HCT116 (cell line): ENCODE results near the gene SP9. TPM values are rescaled to one million over a fixed set of nuclear protein-coding genes. Genes with fewer than 3 reads are reported as not detected.

Experiments used
- ATAC-seq: fragments of 200-7000 bp; cut with Tn5 transposase; 2 replicates; pipeline ENCODE4 v1.9.1; 2020; ENCODE audit warnings: mild to moderate bottlenecking, moderate library complexity
- BruUV-seq: library from RNA; stranded (reverse); fragments of 400-500 nt; replicated peaks from 2 replicates; lab custom pipeline; 2021; lab: Mats Ljungman, UMichigan
- CTCF ChIA-PET: fragments of 300-600 bp; sonication (Branson Sonifier 250); formaldehyde crosslinking; loops from one replicate; lab custom pipeline; 2021; ENCODE audit warnings: antibody characterized with exemption; lab: Charles Lee
- POLR2A ChIA-PET: fragments of 300-600, 350-600 bp; sonication (Branson Sonifier 250); formaldehyde crosslinking; loops from one replicate; lab custom pipeline; 2021; ENCODE audit warnings: antibody characterized with exemption; lab: Charles Lee
- RAD21 ChIA-PET, 2 experiments: fragments of 300-600 bp; sonication (Branson Sonifier 250); formaldehyde crosslinking; loops; one replicate each; lab custom pipeline; 2023; ENCODE audit warnings: low total read pairs in 2 of 2; ENCODE audit not compliant: uncharacterized antibody in 2 of 2, unreplicated experiment in 2 of 2, low non-redundant PET in 1 of 2; lab: Charles Lee
- DNase-seq: peaks from one replicate; pipeline ENCODE4 v3.0.0-alpha.2; 2010; ENCODE audit warnings: low read depth, low spot score
- H2AFZ ChIP-seq: fragments of 200-600 bp; shearing (Covaris generic), sonication (generic); 2 replicates; pipeline ENCODE4 v1.6.1; 2017; ENCODE audit warnings: low read depth, mixed run types, mixed read lengths, antibody characterized with exemption, low read length; ENCODE audit not compliant: poor library complexity, severe bottlenecking
- H3K27ac ChIP-seq: 2 replicates; pipeline ENCODE4 v1.5.1; 2012; ENCODE audit warnings: low read depth, low read length
- H3K27me3 ChIP-seq: fragments of 200-600 bp; sonication (generic); 2 replicates; pipeline ENCODE4 v1.6.1; 2016; ENCODE audit warnings: mixed run types, low read length, mixed read lengths; ENCODE audit not compliant: insufficient read depth
- H3K36me3 ChIP-seq, 2 experiments: fragments of 200-500 bp in 1 of 2; fragments of 200-600 bp in 1 of 2; sonication (Bioruptor generic) in 1 of 2; sonication (generic) in 1 of 2; 2 replicates each; pipeline versions ENCODE4 v1.5.1 to v1.6.1; 2014 to 2016; ENCODE audit warnings: low read length in 2 of 2, inconsistent platforms in 1 of 2, mixed read lengths in 1 of 2, mixed run types in 1 of 2; ENCODE audit not compliant: insufficient read depth in 2 of 2, control insufficient read depth in 1 of 2
- H3K4me1 ChIP-seq, 2 experiments: fragments of 200-600 bp in 1 of 2; sonication (generic) in 1 of 2; 2 replicates each; pipeline versions ENCODE4 v1.5.1 to v1.6.1; 2012 to 2017; ENCODE audit warnings: low read length in 2 of 2, inconsistent platforms in 1 of 2, mild to moderate bottlenecking in 1 of 2, mixed read lengths in 1 of 2, mixed run types in 1 of 2, moderate library complexity in 1 of 2; ENCODE audit not compliant: insufficient read depth in 2 of 2, control insufficient read depth in 1 of 2
- H3K4me2 ChIP-seq: fragments of 200-600 bp; sonication (generic); 2 replicates; pipeline ENCODE4 v1.6.1; 2017; ENCODE audit warnings: mixed run types, low read length, mixed read lengths
- H3K4me3 ChIP-seq, 2 experiments: fragments of 200-600 bp in 1 of 2; sonication (generic) in 1 of 2; replicated peaks in 1 of 2; 2 replicates each; pipeline ENCODE4 v1.5.1; 2011 to 2016; ENCODE audit warnings: low read length in 2 of 2, control low read depth in 1 of 2, low read depth in 1 of 2, mild to moderate bottlenecking in 1 of 2, mixed read lengths in 1 of 2, mixed run types in 1 of 2
- H3K79me2 ChIP-seq: fragments of 200-600 bp; sonication (generic); 2 replicates; pipeline ENCODE4 v1.6.1; 2017; ENCODE audit warnings: mild to moderate bottlenecking, mixed run types, low read length, moderate library complexity, mixed read lengths; ENCODE audit not compliant: insufficient read depth
- H3K9ac ChIP-seq: fragments of 200-600 bp; sonication (generic); 2 replicates; pipeline ENCODE4 v1.6.1; 2016; ENCODE audit warnings: low read length, mixed read lengths
- H3K9me2 ChIP-seq: fragments of 200-600 bp; sonication (generic), shearing (Covaris generic); 2 replicates; pipeline ENCODE4 v1.6.1; 2017; ENCODE audit warnings: mixed run types, mild to moderate bottlenecking, moderate library complexity; ENCODE audit not compliant: insufficient read depth
- H3K9me3 ChIP-seq, 2 experiments: fragments of 200-500 bp in 1 of 2; fragments of 200-600 bp in 1 of 2; sonication (Bioruptor generic) in 1 of 2; sonication (generic) in 1 of 2; 2 replicates each; pipeline ENCODE4 v1.6.1; 2014 to 2017; ENCODE audit warnings: low read length in 2 of 2, mixed read lengths in 2 of 2, inconsistent platforms in 1 of 2, low read depth in 1 of 2, mild to moderate bottlenecking in 1 of 2, mixed run types in 1 of 2, moderate library complexity in 1 of 2; ENCODE audit not compliant: control insufficient read depth in 1 of 2, insufficient read depth in 1 of 2
- H4K20me1 ChIP-seq: fragments of 200-600 bp; sonication (generic), shearing (Covaris generic); 2 replicates; pipeline ENCODE4 v1.6.1; 2017; ENCODE audit warnings: mixed run types, mild to moderate bottlenecking, moderate library complexity; ENCODE audit not compliant: insufficient read depth
- EGR1 ChIP-seq: IDR thresholded peaks from 2 replicates; pipeline ENCODE4 v1.6.1; 2012; ENCODE audit warnings: low read depth
- EZH2phosphoT487 ChIP-seq: fragments of 200-600 bp; IDR thresholded peaks from 2 replicates; pipeline ENCODE4 v1.6.1; 2018; ENCODE audit warnings: antibody characterized with exemption, borderline replicate concordance
- JUND ChIP-seq: IDR thresholded peaks from 2 replicates; pipeline ENCODE4 v1.6.1; 2012
- POLR2A ChIP-seq: IDR thresholded peaks from 2 replicates; pipeline ENCODE4 v1.7.0; 2011; ENCODE audit warnings: borderline replicate concordance; ENCODE audit not compliant: insufficient read depth, insufficient read length; ENCODE audit errors: extremely low read depth
- POLR2AphosphoS5 ChIP-seq: IDR thresholded peaks from 2 replicates; pipeline ENCODE4 v1.6.1; 2011; ENCODE audit warnings: mild to moderate bottlenecking, low read depth, low read length, moderate library complexity
- SP1 ChIP-seq: IDR thresholded peaks from 2 replicates; pipeline ENCODE4 v1.6.1; 2012; ENCODE audit warnings: low read depth
- TCF7L2 ChIP-seq: IDR thresholded peaks from 2 replicates; pipeline ENCODE4 v1.7.0; 2011; ENCODE audit warnings: borderline replicate concordance, inconsistent platforms; ENCODE audit not compliant: insufficient read depth, insufficient read length; ENCODE audit errors: extremely low read depth
- ZFX ChIP-seq: fragments of 450-650 bp; IDR thresholded peaks from 2 replicates; pipeline ENCODE4 v1.6.1; 2017
- intact Hi-C: fragments of 100-400 bp; cut with micrococcal nuclease; formaldehyde crosslinking; loops from 2 replicates; pipeline ENCODE4 v1.10.0; 2022
- total RNA-seq: library from RNA; stranded (reverse); gene quantifications from one replicate; pipeline ENCODE4 v1.2.1, GENCODE V29; 2021; ENCODE audit not compliant: unreplicated experiment
- TF ChIP-seq, protein P1 (sequence below): IDR thresholded peaks from 2 replicates; pipeline ENCODE4 v1.6.1; 2011; ENCODE audit warnings: mild to moderate bottlenecking, low read length, moderate library complexity; ENCODE audit not compliant: insufficient replicate concordance; ENCODE audit errors: extremely low read depth
- TF ChIP-seq, protein P2 (sequence below): IDR thresholded peaks from 2 replicates; pipeline ENCODE4 v1.6.1; 2012
- TF ChIP-seq, protein P3 (sequence below): IDR thresholded peaks from 2 replicates; pipeline ENCODE4 v1.6.1; 2012; ENCODE audit warnings: low read depth

The SP9 gene
- total RNA-seq, 1 experiment from 2014 or later = 0.69 TPM

DNA sequence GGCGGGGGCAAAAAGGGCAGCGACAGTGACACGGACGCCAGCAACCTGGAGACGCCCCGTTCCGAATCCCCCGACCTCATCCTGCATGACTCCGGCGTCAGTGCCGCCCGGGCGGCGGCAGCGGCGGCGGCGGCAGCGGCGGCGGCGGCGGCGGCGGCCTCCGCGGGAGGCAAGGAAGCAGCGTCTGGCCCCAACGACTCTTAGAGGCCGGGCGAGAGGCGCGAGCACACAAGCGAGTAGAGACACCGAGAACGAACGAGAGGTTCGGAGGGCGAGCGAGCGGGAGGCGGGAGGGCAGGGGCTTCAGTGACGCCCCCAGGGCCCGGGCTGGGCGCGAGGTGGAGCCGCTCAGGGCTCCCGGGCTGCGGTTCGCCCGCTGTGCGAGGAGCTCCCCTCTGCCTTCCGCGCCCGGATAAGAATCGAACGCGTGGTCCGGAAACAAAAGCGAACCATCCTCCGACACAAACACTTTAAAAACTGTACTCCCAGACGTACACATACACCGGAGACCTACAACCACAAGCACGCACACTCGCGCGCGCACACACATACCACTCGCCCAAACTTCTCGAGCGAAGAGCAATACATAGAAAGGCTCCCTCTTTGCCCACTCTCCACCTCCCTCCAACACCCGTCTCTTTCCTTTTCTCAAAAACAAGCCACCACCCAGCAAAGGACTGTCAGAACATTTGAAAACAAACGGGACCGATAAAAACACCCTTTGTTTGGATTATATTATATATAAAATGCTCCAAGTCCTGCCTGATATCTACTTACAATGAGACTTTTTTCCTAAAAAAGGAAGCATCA is 2.8 kb downstream of the SP9 start:
- Histone ChIP-seq H3K27me3 (no peaks in the 10 kb centered on the region), H3K4me3 (peak overlapping the region; percentile 56 to 64), H3K9ac (peak overlapping the region; percentile 60), H3K4me2 (peak overlapping the region; percentile 89), H2AFZ (peak overlapping the region; percentile 75), H3K4me1 (peaks cover 2 to 28% of the 10 kb centered on the region in 2 experiments; a peak in 2 of 4 replicates), H3K36me3 (no peaks in the 10 kb centered on the region), H4K20me1 (no peaks in the 10 kb centered on the region), H3K27ac (peak overlapping the region; percentile 71), H3K79me2 (no peaks in the 10 kb centered on the region), H3K9me2 (no peaks in the 10 kb centered on the region), H3K9me3 (no peaks in the 10 kb centered on the region)
- intact Hi-C loops = loop anchor here (5.0 to 10.0 kb wide), 2 partner anchors 90 to 373 kb away; partner anchors contain the start of genes OLA1 and SP3
- ChIA-PET CTCF (interaction anchor here (0.6 to 1.3 kb wide), 6 partner anchors 11 to 937 kb away, joined by 3 to 5 read pairs (median 3); no protein-coding TSS in a partner anchor), POLR2A (interaction anchor here (0.6 to 1.2 kb wide), 3 partner anchors 13 to 398 kb away, joined by 3 to 6 read pairs (median 4); partner anchors contain the start of gene OLA1), RAD21 (no interaction called here)
- ATAC-seq (peak; percentile 41), DNase-seq (no peak)
- TF ChIP-seq, protein P1, sequence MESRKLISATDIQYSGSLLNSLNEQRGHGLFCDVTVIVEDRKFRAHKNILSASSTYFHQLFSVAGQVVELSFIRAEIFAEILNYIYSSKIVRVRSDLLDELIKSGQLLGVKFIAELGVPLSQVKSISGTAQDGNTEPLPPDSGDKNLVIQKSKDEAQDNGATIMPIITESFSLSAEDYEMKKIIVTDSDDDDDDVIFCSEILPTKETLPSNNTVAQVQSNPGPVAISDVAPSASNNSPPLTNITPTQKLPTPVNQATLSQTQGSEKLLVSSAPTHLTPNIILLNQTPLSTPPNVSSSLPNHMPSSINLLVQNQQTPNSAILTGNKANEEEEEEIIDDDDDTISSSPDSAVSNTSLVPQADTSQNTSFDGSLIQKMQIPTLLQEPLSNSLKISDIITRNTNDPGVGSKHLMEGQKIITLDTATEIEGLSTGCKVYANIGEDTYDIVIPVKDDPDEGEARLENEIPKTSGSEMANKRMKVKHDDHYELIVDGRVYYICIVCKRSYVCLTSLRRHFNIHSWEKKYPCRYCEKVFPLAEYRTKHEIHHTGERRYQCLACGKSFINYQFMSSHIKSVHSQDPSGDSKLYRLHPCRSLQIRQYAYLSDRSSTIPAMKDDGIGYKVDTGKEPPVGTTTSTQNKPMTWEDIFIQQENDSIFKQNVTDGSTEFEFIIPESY = no peak
- TF ChIP-seq, protein P2, sequence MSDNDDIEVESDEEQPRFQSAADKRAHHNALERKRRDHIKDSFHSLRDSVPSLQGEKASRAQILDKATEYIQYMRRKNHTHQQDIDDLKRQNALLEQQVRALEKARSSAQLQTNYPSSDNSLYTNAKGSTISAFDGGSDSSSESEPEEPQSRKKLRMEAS = no peak
- TF ChIP-seq EGR1 (no peak), TCF7L2 (no peak), ZFX (no peak), JUND (no peak), SP1 (no peak), EZH2phosphoT487 (no peak), POLR2A (no peak), POLR2AphosphoS5 (no peak; the same call in 1 of the 2 replicates)
- TF ChIP-seq, protein P3, sequence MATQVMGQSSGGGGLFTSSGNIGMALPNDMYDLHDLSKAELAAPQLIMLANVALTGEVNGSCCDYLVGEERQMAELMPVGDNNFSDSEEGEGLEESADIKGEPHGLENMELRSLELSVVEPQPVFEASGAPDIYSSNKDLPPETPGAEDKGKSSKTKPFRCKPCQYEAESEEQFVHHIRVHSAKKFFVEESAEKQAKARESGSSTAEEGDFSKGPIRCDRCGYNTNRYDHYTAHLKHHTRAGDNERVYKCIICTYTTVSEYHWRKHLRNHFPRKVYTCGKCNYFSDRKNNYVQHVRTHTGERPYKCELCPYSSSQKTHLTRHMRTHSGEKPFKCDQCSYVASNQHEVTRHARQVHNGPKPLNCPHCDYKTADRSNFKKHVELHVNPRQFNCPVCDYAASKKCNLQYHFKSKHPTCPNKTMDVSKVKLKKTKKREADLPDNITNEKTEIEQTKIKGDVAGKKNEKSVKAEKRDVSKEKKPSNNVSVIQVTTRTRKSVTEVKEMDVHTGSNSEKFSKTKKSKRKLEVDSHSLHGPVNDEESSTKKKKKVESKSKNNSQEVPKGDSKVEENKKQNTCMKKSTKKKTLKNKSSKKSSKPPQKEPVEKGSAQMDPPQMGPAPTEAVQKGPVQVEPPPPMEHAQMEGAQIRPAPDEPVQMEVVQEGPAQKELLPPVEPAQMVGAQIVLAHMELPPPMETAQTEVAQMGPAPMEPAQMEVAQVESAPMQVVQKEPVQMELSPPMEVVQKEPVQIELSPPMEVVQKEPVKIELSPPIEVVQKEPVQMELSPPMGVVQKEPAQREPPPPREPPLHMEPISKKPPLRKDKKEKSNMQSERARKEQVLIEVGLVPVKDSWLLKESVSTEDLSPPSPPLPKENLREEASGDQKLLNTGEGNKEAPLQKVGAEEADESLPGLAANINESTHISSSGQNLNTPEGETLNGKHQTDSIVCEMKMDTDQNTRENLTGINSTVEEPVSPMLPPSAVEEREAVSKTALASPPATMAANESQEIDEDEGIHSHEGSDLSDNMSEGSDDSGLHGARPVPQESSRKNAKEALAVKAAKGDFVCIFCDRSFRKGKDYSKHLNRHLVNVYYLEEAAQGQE = no peak
- BruUV-seq = no TSS peak
